ENCODE measurements around the gene EWSR1. TPM values are rescaled to one million over a fixed set of nuclear protein-coding genes. Genes with fewer than 3 reads are reported as not detected.
"Not testable (repeated sequence)": the region's sequence is repeated elsewhere in the genome, so short reads cannot be mapped to it uniquely, and the experiment has no call there.

The EWSR1 gene
- total RNA-seq, 1 donor from 2014 or later: 112 TPM

GRCh38 chr22:29341056-29341848, 73.2 kb downstream of the EWSR1 start:
- intact Hi-C loops (cut with DNase I): no loop called here
- DNase-seq (ENCODE audit: missing footprints) (no peak), ATAC-seq (no peak)

GRCh38 chr22:29341849-29342127, 73.7 kb downstream of the EWSR1 start:
- intact Hi-C loops (cut with DNase I): loop anchor here (2.0 kb wide), 1 partner anchor 31 kb away; no protein-coding TSS in a partner anchor
- no peak for DNase-seq (ENCODE audit: missing footprints)
- no peak for ATAC-seq

DNA sequence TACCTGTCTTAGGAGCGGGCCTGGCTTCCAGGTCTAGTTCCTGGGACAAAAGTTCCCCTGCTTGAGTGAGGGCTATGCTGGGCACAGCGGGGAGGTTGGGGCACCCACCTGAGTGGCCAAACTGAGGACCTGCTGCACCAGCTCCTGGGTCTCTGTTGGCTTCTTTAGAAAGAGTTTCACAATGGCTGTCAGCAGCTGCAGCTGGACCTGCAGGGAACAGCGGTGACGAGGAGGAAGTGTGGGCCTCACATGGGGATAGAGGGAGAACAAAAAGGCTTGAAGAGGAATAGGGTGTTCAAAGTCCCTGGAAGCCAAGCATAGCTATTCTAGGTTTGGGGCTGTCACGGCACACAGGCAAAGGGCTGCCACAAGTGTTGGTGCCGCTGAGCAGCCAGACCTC, 74.1 kb downstream of the EWSR1 start:
- intact Hi-C loops (cut with DNase I): loop anchor here (2.0 kb wide), 1 partner anchor 31 kb away; no protein-coding TSS in a partner anchor
- ATAC-seq: no peak
- peak; percentile 21 for DNase-seq (ENCODE audit: missing footprints)

DNA sequence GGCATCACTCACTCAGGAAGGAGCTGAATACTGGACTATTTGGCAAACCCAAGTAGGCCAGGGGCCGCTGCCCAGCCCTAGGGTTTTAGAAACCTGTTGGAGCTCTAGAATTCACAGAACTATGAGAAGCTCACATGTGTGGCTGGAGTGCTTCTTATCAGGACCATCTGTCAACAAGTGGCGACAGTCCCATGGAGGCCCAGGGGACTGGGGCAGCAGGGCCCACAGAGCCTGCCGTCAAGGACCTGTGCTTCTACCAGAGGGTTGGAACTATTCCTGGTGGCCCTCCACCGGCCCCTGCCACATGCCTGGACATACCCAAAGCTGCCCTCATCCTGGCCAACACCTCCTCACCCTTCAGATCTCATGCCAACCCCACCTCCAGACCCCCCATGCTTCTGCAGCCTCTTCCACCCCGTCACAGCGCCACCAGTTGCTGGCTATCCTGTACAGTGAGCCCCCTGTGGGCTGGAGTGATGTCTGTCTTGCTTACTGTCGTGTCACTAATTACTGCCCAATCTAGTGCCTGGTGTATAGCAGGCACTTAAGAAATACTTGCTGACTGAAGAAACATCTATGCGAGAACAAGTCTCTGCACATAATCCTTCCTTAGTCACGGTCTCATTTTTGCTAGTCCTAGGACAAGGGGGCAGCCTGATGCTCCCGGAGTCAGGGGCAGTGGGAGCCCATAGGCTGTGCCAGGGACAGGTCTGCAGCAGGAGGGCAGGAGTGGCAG, 74.7 kb downstream of the EWSR1 start:
- DNase-seq (ENCODE audit: missing footprints) (peak; percentile 20), ATAC-seq (no peak)
- intact Hi-C loops (cut with DNase I): loop anchor here (2.0 kb wide), 1 partner anchor 32 kb away; no protein-coding TSS in a partner anchor

DNA sequence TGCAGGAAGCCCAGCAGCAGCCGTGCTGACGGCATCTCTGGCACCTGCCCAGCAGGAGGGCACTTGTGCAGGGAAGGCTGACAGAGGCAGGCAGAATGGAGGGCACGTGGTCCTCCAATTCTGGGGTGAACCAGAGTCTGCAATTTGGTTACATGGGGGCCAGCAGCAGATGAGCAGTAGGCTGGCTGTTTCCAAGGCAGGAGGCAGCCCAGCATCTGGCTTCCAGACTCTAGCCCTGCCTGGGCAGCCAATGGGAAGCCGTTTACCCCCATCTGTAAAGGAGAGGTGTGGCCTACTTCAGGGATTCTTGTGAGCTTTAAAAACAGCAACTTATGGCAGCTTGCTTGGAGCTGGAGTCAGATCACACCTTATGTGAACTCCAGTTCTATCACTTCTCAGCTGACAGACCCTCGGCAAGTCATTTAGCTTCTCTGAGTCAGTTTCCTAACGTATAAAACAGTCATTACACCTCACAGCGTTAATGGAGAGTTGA, 75.3 kb downstream of the EWSR1 start:
- intact Hi-C loops (cut with DNase I): loop anchor here (2.0 kb wide), 1 partner anchor 33 kb away; no protein-coding TSS in a partner anchor
- ATAC-seq (peak; percentile 64), DNase-seq (ENCODE audit: missing footprints) (peak; percentile 75)

DNA sequence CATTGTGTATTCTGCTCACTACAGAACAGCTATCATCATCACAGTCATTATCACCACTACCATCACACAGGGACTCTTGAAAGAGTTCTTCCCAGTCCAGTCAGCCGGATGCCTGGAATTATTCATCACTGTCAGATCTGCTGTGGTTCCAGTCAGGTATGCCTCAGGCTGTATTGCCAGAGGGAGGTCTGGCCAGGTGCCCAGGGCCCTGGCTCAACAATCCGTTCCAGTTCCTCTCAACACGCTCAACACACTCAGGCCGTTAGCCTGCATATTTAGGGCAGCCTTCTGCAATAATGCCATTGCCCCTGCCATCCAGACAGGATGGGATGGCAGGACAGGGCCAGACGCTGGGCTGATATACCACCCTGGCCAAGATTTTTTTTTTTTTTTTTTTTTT, 76.1 kb downstream of the EWSR1 start:
- ATAC-seq (peak; percentile 77), DNase-seq (ENCODE audit: missing footprints) (peak; percentile 80)
- intact Hi-C loops (cut with DNase I): no loop called here

- intact Hi-C loops (cut with DNase I); DNase-seq (ENCODE audit: missing footprints); ATAC-seq: not testable (repeated sequence)
These were observed 76.8 kb downstream of the EWSR1 start for GRCh38 chr22:29344889-29345288.

DNA sequence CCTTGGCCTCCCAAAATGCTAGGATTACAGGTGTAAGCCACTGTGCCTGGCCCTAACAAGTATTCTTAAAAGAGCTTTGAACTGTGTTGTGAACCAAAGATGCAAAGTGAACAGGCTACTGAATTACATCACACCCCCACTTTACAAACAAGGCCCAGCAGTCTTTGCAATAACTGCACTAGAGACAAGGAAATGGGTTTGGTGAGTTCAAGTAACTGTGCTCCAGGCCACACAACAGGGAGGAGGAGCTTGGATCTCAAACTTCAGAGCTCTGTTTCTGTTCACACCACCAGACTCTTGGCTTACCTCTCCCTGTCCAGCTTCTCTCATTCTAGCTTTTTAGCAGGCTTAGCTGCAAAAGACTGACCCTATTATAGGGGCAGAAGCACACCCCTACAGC, 77.9 kb downstream of the EWSR1 start:
- DNase-seq (ENCODE audit: missing footprints): peak; percentile 15
- no peak for ATAC-seq
- intact Hi-C loops (cut with DNase I): no loop called here

GRCh38 chr22:29346659-29347058, 78.6 kb downstream of the EWSR1 start:
- ATAC-seq (no peak), DNase-seq (ENCODE audit: missing footprints) (peak; percentile 62)
- intact Hi-C loops (cut with DNase I): no loop called here

GRCh38 chr22:29348041-29348440, 80.0 kb downstream of the EWSR1 start:
- intact Hi-C loops (cut with DNase I): no loop called here
- ATAC-seq (no peak), DNase-seq (ENCODE audit: missing footprints) (no peak)

GRCh38 chr22:29348956-29349355, 80.9 kb downstream of the EWSR1 start:
- no peak for DNase-seq (ENCODE audit: missing footprints)
- intact Hi-C loops (cut with DNase I): no loop called here
- ATAC-seq: no peak

Small RNAs within 50 kb of the gene (microRNA-seq; reads per million reads assigned to microRNA genes)
- 5.8 reads per million, percentile 15 among the genes with 10 or more reads in this experiment for gene MIR3653

Other genes starting within 250 kb of the EWSR1 start
- not detected for gene C22orf31, start 206.4 kb upstream of the EWSR1 start, total RNA-seq
- 48.8 TPM for gene KREMEN1, start 195.2 kb upstream of the EWSR1 start, total RNA-seq
- 0.43 TPM for gene EMID1, start 62.4 kb upstream of the EWSR1 start, total RNA-seq
- gene RHBDD3, start 287 bp upstream of the EWSR1 start, total RNA-seq: 11.6 TPM
- 24.3 TPM for gene GAS2L1, start 38.4 kb downstream of the EWSR1 start, total RNA-seq
- 1.1 TPM for gene RASL10A, start 47.4 kb downstream of the EWSR1 start, total RNA-seq
- 29.2 TPM for gene AP1B1, start 120.3 kb downstream of the EWSR1 start, total RNA-seq
- not detected for gene RFPL1, start 170.3 kb downstream of the EWSR1 start, total RNA-seq
- gene NEFH, start 211.9 kb downstream of the EWSR1 start, total RNA-seq: 0.27 TPM

All from Right ventricle myocardium inferior (tissue), 1 donor.